Measurements from ENCODE around the gene SGCD.

The SGCD gene

GRCh38 chr5:156356238-156356637, 29.3 kb downstream of the SGCD start:
- H3K9me3 ChIP-seq (replicated peaks in 1 of 2; ENCODE audit: control insufficient read depth in 2 of 2, insufficient read depth in 1 of 2, low read depth in 1 of 2, low read length in 2 of 2), result no peaks in the 10 kb centered on the region
- H2BK12ac ChIP-seq (ENCODE audit: low read length), result no peak overlapping the region
- H3K14ac ChIP-seq (ENCODE audit: low read length), result no peak overlapping the region
- H2BK15ac ChIP-seq (ENCODE audit: low read length), result no peak overlapping the region
- H3K79me1 ChIP-seq (ENCODE audit: low read depth, low read length), result no peaks in the 10 kb centered on the region
- H2AFZ ChIP-seq (ENCODE audit: low read length), result no peak overlapping the region
- no peak overlapping the region for H4K8ac ChIP-seq (ENCODE audit: low read depth, low read length)
- no CpG with 5 or more reads among the region's 2 CpGs for WGBS, 2 donors (ENCODE audit: extremely low coverage in 2 of 2, insufficient read length in 2 of 2, insufficient replicate concordance in 1 of 2)
- H2BK120ac ChIP-seq (ENCODE audit: low read depth, low read length), result no peak overlapping the region
- H3K9ac ChIP-seq (ENCODE audit: low read depth, low read length, poor library complexity), result no peak overlapping the region
- H2BK5ac ChIP-seq (ENCODE audit: low read length), result no peak overlapping the region
- no peak overlapping the region for H2AK5ac ChIP-seq (ENCODE audit: low read depth, low read length)
- H3K4ac ChIP-seq (ENCODE audit: low read length), result no peak overlapping the region
- no peak for DNase-seq (ENCODE audit: low spot score)
- no peak overlapping the region for H3K23ac ChIP-seq (ENCODE audit: low read depth, low read length, poor library complexity)
- H3K36me3 ChIP-seq (replicated peaks in 1 of 2; ENCODE audit: control insufficient read depth in 2 of 2, insufficient read depth in 2 of 2, low read length in 2 of 2), result no peaks in the 10 kb centered on the region
- no peak overlapping the region for H3K18ac ChIP-seq (ENCODE audit: low read length)
- no peaks in the 10 kb centered on the region for H3K4me1 ChIP-seq (ENCODE audit: control insufficient read depth in 2 of 2, insufficient read depth in 1 of 2, low read depth in 1 of 2, low read length in 2 of 2)
- H4K91ac ChIP-seq (ENCODE audit: low read depth, low read length, poor library complexity), result no peak overlapping the region
- no peak overlapping the region for H3K4me3 ChIP-seq (ENCODE audit: low read length in 2 of 2)
- no peak overlapping the region for H3K27ac ChIP-seq (replicated peaks; ENCODE audit: low read length)
- H3K4me2 ChIP-seq (ENCODE audit: insufficient read depth, low read length, poor library complexity, severe bottlenecking), result no peak overlapping the region
- H3K27me3 ChIP-seq (ENCODE audit: control insufficient read depth in 3 of 3, insufficient read depth in 3 of 3, low read depth in 1 of 3, low read length in 3 of 3), result no peaks in the 10 kb centered on the region

DNA sequence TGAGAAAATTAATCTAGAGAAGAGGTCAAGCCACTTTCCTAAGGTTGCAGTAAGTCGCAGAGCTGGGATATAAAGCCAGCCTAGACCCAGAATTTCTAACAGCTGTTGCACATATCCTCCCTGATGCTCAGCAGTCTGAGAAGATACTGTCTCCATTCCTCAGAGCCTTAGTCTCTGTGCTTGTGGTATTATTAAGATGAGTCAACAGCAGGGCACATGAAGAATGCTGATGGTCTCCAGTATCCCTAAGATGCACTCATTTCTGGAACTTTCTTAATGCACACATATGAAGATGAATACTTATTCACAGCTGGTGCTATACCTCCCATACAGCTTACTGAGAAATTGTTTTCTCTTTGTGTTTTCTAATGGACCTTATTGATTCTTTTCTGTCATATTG, 32.5 kb downstream of the SGCD start:
- Histone ChIP-seq H3K4me1 (ENCODE audit: control insufficient read depth in 2 of 2, insufficient read depth in 1 of 2, low read depth in 1 of 2, low read length in 2 of 2) (no peaks in the 10 kb centered on the region), H3K9me3 (replicated peaks in 1 of 2; ENCODE audit: control insufficient read depth in 2 of 2, insufficient read depth in 1 of 2, low read depth in 1 of 2, low read length in 2 of 2) (no peaks in the 10 kb centered on the region), H3K23ac (ENCODE audit: low read depth, low read length, poor library complexity) (no peak overlapping the region), H3K27ac (replicated peaks; ENCODE audit: low read length) (no peak overlapping the region), H2BK120ac (ENCODE audit: low read depth, low read length) (no peak overlapping the region), H3K36me3 (replicated peaks in 1 of 2; ENCODE audit: control insufficient read depth in 2 of 2, insufficient read depth in 2 of 2, low read length in 2 of 2) (no peaks in the 10 kb centered on the region), H2BK5ac (ENCODE audit: low read length) (no peak overlapping the region), H3K4ac (ENCODE audit: low read length) (no peak overlapping the region), H2BK12ac (ENCODE audit: low read length) (no peak overlapping the region), H3K14ac (ENCODE audit: low read length) (no peak overlapping the region), H3K27me3 (ENCODE audit: control insufficient read depth in 3 of 3, insufficient read depth in 3 of 3, low read depth in 1 of 3, low read length in 3 of 3) (no peaks in the 10 kb centered on the region), H3K4me2 (ENCODE audit: insufficient read depth, low read length, poor library complexity, severe bottlenecking) (no peak overlapping the region), H3K9ac (ENCODE audit: low read depth, low read length, poor library complexity) (no peak overlapping the region), H3K4me3 (ENCODE audit: low read length in 2 of 2) (no peak overlapping the region), H2AFZ (ENCODE audit: low read length) (no peak overlapping the region), H3K18ac (ENCODE audit: low read length) (no peak overlapping the region), H2BK15ac (ENCODE audit: low read length) (no peak overlapping the region), H4K91ac (ENCODE audit: low read depth, low read length, poor library complexity) (no peak overlapping the region), H3K79me1 (ENCODE audit: low read depth, low read length) (no peaks in the 10 kb centered on the region), H2AK5ac (ENCODE audit: low read depth, low read length) (no peak overlapping the region), H4K8ac (ENCODE audit: low read depth, low read length) (no peak overlapping the region)
- DNase-seq (ENCODE audit: low spot score), result no peak
- WGBS, 2 donors (ENCODE audit: extremely low coverage in 2 of 2, insufficient read length in 2 of 2, insufficient replicate concordance in 1 of 2), result no CpG with 5 or more reads among the region's 1 CpG

DNA sequence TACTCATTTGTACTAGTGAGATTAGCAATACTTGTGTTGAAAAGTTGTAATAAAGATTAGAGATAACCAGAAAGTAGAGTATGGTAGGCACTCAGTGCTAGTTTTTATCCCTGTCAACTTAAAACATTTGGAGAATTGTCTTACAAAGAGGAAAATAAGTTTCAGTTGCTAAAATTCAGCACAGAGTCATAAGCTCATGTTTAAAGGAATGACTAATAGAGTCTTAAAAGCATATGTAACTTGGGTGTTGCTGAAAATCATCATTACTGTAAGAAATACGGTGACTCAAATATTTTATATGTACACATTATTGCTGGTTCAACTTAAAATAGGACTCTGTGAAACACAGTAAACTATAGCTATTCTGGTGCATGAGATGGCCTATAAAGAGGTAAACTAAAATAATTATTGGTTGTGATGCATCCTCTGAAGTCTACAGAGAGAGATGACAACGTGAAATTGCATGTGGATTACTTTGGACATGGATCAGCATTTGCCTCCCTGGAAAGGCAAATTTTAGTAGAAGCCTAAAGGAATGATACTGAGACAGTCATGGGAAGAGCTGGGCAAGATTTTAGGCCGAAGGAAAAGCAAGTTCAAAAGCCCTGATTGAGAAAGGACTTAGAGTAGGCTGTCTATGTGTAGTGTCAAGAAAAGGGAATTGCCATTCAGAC, 34.6 kb downstream of the SGCD start:
- no peaks in the 10 kb centered on the region for H3K27me3 ChIP-seq (ENCODE audit: control insufficient read depth in 3 of 3, insufficient read depth in 3 of 3, low read depth in 1 of 3, low read length in 3 of 3)
- H2BK12ac ChIP-seq (ENCODE audit: low read length), result no peak overlapping the region
- H2BK5ac ChIP-seq (ENCODE audit: low read length), result no peak overlapping the region
- no peak overlapping the region for H3K4me2 ChIP-seq (ENCODE audit: insufficient read depth, low read length, poor library complexity, severe bottlenecking)
- H2AK5ac ChIP-seq (ENCODE audit: low read depth, low read length), result no peak overlapping the region
- no peak overlapping the region for H2BK120ac ChIP-seq (ENCODE audit: low read depth, low read length)
- no peak overlapping the region for H3K4ac ChIP-seq (ENCODE audit: low read length)
- no peak overlapping the region for H4K8ac ChIP-seq (ENCODE audit: low read depth, low read length)
- no peaks in the 10 kb centered on the region for H3K4me1 ChIP-seq (ENCODE audit: control insufficient read depth in 2 of 2, insufficient read depth in 1 of 2, low read depth in 1 of 2, low read length in 2 of 2)
- H3K36me3 ChIP-seq (replicated peaks in 1 of 2; ENCODE audit: control insufficient read depth in 2 of 2, insufficient read depth in 2 of 2, low read length in 2 of 2), result no peaks in the 10 kb centered on the region
- no peaks in the 10 kb centered on the region for H3K9me3 ChIP-seq (replicated peaks in 1 of 2; ENCODE audit: control insufficient read depth in 2 of 2, insufficient read depth in 1 of 2, low read depth in 1 of 2, low read length in 2 of 2)
- no peak overlapping the region for H2AFZ ChIP-seq (ENCODE audit: low read length)
- H3K14ac ChIP-seq (ENCODE audit: low read length), result no peak overlapping the region
- H3K18ac ChIP-seq (ENCODE audit: low read length), result no peak overlapping the region
- H3K79me1 ChIP-seq (ENCODE audit: low read depth, low read length), result no peaks in the 10 kb centered on the region
- H4K91ac ChIP-seq (ENCODE audit: low read depth, low read length, poor library complexity), result no peak overlapping the region
- no peak overlapping the region for H3K4me3 ChIP-seq (ENCODE audit: low read length in 2 of 2)
- WGBS, 2 donors (ENCODE audit: extremely low coverage in 2 of 2, insufficient read length in 2 of 2, insufficient replicate concordance in 1 of 2), result no CpG with 5 or more reads among the region's 3 CpGs
- no peak overlapping the region for H3K27ac ChIP-seq (replicated peaks; ENCODE audit: low read length)
- no peak for DNase-seq (ENCODE audit: low spot score)
- no peak overlapping the region for H3K9ac ChIP-seq (ENCODE audit: low read depth, low read length, poor library complexity)
- H3K23ac ChIP-seq (ENCODE audit: low read depth, low read length, poor library complexity), result no peak overlapping the region
- H2BK15ac ChIP-seq (ENCODE audit: low read length), result no peak overlapping the region

GRCh38 chr5:156363861-156364260, 36.9 kb downstream of the SGCD start:
- no peak overlapping the region for H3K23ac ChIP-seq (ENCODE audit: low read depth, low read length, poor library complexity)
- H3K79me1 ChIP-seq (ENCODE audit: low read depth, low read length), result no peaks in the 10 kb centered on the region
- no peak overlapping the region for H2AFZ ChIP-seq (ENCODE audit: low read length)
- H3K18ac ChIP-seq (ENCODE audit: low read length), result no peak overlapping the region
- no peaks in the 10 kb centered on the region for H3K4me1 ChIP-seq (ENCODE audit: control insufficient read depth in 2 of 2, insufficient read depth in 1 of 2, low read depth in 1 of 2, low read length in 2 of 2)
- H2BK15ac ChIP-seq (ENCODE audit: low read length), result no peak overlapping the region
- H3K27me3 ChIP-seq (ENCODE audit: control insufficient read depth in 3 of 3, insufficient read depth in 3 of 3, low read depth in 1 of 3, low read length in 3 of 3), result no peaks in the 10 kb centered on the region
- no peak overlapping the region for H4K91ac ChIP-seq (ENCODE audit: low read depth, low read length, poor library complexity)
- no peak overlapping the region for H3K4me2 ChIP-seq (ENCODE audit: insufficient read depth, low read length, poor library complexity, severe bottlenecking)
- no peak overlapping the region for H3K14ac ChIP-seq (ENCODE audit: low read length)
- H3K27ac ChIP-seq (replicated peaks; ENCODE audit: low read length), result no peak overlapping the region
- H3K9ac ChIP-seq (ENCODE audit: low read depth, low read length, poor library complexity), result no peak overlapping the region
- no peak overlapping the region for H2BK12ac ChIP-seq (ENCODE audit: low read length)
- no peak overlapping the region for H3K4me3 ChIP-seq (ENCODE audit: low read length in 2 of 2)
- no peaks in the 10 kb centered on the region for H3K36me3 ChIP-seq (replicated peaks in 1 of 2; ENCODE audit: control insufficient read depth in 2 of 2, insufficient read depth in 2 of 2, low read length in 2 of 2)
- no peak overlapping the region for H2AK5ac ChIP-seq (ENCODE audit: low read depth, low read length)
- H3K4ac ChIP-seq (ENCODE audit: low read length), result no peak overlapping the region
- H4K8ac ChIP-seq (ENCODE audit: low read depth, low read length), result no peak overlapping the region
- H2BK120ac ChIP-seq (ENCODE audit: low read depth, low read length), result no peak overlapping the region
- DNase-seq (ENCODE audit: low spot score), result no peak
- H3K9me3 ChIP-seq (replicated peaks in 1 of 2; ENCODE audit: control insufficient read depth in 2 of 2, insufficient read depth in 1 of 2, low read depth in 1 of 2, low read length in 2 of 2), result no peaks in the 10 kb centered on the region
- no peak overlapping the region for H2BK5ac ChIP-seq (ENCODE audit: low read length)
- WGBS, 2 donors (ENCODE audit: extremely low coverage in 2 of 2, insufficient read length in 2 of 2, insufficient replicate concordance in 1 of 2), result no CpG with 5 or more reads among the region's 2 CpGs

Measured in neuronal stem cell (in vitro differentiated cells).